Activated CD8-positive, alpha-beta memory T cell treated with anti-CD3 and anti-CD28 coated beads, Interleukin-2, amount 50 U/mL, for 1 hour (primary cell): ENCODE data around the gene ACKR2.
"Not testable (repeated sequence)": the region's sequence is repeated elsewhere in the genome, so short reads cannot be mapped to it uniquely, and the experiment has no call there.

Source experiments
- DNase-seq: peaks from one replicate; pipeline ENCODE4 v3.0.0-alpha.2; 2020; ENCODE audit errors: extremely low read depth

The ACKR2 gene

DNA sequence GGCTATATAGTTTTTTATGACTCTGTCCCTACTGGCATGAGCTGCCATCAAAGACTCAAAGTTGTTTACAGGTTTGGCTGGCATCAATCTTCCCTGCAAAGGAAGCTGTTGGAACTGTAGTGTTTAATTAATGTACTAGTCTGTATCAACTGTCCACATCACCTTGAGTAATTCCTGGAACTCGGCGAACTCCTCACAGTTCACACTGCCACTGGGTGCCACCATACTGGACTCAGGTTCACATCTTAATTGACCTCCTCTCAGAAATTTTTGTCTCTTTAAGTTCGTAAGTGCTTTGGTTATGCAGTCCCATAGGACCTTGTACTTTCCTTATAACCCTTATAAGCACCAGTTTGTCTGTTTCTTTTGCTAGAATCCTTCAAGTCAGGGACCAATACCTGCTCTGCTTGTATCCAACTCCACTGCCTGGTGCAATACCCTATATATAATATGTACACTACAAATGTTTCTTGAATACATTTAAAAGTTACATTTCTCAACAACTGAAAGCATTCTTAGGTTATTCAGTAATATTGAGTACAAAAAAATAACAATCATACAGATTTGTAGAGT, 8.1 kb upstream of the ACKR2 start:
- DNase-seq = no peak

DNA sequence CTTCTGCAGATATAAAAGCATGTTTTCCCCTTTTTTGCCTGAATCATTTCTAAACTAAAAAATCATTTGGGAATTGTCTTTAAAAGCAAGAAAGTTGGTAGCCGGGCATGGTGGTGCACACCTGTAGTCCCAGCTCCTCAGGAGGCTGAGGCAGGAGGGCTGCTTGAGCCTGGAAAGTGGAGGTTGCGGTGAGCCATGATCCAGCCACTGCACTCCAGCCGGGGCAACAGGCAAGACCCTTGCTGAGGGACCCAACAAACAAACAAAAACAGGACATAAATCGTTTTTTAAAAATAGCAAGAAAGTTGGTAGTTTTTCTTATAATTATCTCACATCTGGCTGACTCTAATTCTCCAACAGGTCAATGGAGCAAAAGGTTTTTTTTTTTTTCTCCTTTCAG, 7.5 kb upstream of the ACKR2 start:
- DNase-seq = no peak

DNA sequence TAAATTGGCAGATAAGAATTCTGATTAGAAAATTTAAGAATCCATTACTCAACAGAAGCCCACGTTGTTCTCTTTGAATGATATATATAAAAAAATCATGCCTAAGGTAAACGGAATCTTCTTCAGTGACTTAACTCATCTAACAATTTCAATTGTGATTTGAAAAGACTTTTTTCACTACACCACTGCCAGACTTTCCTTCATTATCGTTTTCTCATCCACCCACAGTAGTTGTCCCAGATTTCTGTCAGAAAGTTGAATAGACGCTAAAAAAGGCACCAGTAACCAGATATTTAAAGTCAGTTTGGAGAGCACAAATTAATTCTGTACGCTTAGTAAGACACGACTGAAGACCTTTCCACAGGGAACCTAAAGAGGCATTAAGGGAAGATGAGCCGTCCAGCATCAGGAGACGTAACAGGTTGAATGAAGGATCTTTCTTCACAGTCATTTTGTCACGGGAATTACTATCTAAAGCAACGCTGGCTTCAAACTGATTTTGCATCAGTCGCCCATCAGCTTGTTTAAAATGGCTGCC, 6.3 kb upstream of the ACKR2 start:
- no peak for DNase-seq

DNA sequence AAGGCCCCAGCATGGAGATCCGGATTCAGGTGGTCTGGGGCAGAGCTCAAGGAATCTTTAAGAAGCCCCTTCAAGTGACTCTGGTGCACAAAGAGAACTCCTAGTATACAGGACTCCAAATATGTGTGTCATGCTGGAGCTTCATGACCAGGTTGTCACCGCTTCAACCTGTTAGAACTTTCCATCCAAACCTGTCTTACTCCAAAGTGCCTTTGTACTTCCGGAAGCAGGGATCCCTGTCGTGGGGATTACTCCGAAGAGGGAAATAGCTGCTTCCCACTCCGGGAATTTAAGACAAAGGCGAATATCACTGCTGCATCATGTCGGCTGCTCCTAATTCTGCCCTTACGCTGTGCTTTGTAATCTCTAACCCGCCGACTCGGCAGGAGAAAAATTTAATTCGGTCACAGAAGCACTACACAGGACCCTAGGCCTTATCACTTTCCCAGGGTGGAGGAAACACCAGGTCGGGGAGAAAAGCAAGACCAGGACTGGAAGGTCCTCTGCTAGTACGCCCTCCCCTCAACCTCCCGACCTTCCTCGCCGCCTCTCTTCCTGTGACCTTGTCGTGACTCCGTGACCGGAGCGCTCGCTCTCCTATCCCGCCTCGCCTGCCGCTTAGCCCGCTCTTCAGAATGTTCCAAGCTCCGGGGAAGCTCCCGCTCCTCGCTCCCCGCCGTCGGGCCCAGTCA, 5.7 kb upstream of the ACKR2 start:
- DNase-seq = no peak

DNA sequence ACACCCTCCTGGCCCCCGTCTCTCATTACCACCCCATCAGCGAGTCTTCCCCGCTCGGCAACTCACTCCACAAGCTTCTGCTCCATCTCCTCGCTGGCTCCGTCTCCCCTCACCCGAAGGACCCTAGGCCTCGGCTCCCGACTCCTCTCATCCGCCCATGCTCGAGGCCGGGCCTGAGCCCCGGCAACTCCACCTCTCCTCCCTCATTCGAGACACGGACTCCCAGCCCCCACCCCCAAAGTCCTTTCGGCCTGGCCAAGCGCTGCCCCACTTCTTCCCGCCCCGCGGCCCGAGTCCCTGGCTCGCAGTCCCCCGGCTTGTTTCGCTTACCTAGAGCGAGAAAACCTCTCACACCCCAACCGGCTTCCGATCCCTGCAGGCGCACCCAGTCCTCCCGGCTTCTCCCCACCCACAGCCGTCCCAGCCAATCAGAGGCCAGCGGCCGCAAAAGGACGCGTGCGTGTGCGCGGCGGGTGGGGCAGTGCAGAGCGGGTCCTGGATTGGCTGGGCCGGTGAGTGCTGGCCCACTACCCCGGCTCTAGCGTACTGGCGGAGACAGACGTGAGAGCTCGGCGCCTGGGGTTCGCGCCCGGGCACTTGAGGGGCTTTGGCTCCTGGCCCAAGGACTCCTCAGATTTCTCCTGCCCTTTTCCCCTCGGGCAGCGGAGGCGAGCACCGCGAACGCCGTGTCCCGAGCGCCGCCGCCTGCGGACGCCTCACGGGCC, 5.0 kb upstream of the ACKR2 start, which contains the start of gene HIGD1A:
HIGD1A (minus strand) TSS at position 385 of the 725 bp plus-strand sequence. CDS start 10,237 bp downstream, outside the sequence.
- peak; percentile 83 for DNase-seq

DNA sequence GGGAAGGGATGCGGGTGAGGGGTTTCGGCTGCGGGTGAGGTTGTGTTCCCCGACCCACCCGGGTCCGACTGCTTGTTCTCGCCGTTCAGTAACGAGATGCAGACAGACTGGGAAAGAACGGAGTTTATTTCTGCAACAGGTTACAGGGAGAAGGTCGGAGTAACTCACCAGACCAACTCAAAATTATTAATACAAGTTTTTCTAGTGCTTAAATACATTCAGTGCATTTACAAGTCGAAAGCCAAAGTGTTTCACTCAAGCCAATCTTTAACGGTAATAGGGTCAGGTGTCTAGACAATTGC, 4.5 kb upstream of the ACKR2 start:
- no peak for DNase-seq

DNA sequence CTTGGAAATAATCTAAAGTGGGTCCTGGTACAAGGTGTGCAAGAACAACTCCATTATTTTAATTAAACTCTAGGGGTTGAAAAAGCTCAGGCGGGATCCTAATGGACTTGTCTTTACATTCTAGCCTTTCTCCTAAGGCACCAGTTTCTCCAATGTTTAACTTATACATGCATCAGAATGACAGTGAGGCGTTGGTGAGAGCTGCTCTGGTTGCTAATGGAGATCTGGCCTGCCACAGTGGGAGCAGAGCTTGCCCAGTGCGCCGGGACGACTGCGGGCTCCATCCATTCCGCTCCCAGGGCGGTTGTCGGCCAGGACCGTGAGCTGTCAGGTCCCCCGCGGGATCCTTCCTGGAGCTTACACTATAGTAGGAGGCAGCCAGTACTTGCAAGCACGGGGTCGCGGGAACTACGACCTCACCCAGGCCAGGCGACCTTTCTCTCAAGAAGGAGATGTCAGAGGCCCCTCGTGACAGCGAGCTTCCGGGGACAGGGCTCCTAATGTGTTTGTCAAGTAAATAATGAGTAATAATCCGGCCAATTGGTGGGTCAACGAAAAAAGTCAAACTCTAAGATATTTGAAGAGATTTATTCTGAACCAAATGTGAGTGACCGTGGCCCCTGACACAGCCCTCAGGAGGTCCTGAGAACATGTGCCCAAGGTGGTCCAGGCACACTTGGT, 4.0 kb upstream of the ACKR2 start:
- no peak for DNase-seq

DNA sequence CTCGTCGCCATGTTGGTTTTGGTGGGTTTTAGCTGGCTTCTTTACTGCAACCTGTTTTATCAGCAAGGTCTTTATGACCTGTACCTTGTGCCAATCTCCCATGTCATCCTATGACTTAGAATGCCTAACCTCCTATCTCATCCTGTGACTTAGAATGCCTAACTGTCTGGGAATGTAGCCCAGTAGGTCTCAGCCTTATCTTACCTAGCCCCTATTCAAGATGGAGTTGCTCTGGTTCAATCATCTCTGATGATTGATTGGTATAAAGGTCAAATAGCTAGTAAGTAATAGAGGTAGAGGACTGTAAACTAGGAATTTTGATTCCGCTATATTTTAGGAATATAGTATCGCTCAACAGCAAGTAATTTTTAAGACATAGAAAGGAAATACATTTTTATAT, 1.3 kb upstream of the ACKR2 start:
- DNase-seq = no peak

DNA sequence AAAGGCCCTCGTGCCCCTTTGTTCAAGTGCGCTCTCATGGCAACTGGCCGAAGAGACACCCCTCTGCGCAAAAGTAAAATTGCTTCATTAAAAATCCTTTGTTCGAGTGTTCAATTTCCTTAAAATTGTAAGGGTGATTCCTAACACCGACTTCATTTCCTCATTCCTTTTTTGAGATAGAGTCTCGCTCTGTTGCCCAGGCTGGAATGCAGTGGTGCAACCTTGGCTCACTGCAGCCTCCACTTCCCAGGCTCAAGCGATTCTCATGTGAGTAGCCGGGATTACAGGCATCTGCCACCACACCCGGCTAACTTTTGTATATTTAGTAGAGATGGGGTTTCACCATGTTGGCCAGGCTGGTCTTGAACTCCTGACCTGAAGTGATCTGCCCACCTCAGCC, 1.5 kb downstream of the ACKR2 start:
- not testable (repeated sequence) for DNase-seq

DNA sequence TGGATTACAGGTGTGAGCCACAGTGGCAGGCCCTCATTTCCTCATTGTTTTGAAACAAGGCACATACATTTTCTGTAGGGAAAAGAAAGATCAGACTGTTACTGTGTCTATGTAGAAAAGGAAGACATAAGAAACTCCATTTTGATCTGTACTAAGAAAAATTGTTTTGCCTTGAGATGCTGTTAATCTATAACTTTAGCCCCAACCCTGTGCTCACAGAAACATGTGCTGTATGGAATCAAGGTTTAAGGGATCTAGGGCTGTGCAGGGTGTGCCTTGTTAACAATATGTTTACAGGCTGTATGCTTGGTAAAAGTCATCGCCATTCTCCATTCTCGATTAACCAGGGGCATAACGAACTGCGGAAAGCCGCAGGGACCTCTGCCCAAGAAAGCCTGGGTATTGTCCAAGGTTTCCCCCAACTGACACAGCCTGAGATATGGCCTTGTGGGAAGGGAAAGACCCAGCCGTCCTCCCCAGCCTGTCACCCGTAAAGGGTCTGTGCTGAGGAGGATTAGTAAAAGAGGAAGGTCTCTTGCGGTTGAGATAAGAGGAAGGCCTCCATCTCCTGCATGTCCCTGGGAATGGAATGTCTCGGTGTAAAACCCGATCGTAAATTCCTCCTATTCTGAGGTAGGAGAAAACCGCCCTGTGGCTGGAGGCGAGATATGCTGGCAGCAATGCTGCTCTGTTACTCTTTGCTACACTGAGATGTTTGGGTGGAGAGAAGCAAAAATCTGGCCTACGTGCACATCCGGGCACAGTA, 2.1 kb downstream of the ACKR2 start:
- DNase-seq = not testable (repeated sequence)

DNA sequence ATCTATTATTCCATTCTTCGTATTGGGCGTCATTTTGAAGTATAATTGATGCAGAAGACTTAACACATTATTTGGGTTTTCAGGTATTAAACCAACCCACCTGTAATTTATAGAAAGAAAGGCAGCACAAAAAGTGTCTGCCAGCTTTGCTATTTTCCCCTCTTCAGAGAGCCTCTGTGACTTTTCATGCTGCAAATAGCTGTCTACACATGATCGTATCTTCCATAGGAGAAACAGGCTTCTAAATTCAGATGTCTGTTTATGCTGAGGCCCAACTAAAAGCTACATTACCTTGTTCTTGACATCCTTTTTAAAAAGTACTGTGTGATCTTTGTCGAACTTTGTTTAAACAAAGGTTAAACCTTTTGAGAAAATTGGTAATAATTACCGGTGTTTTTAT, 5.0 kb downstream of the ACKR2 start:
- no peak for DNase-seq

DNA sequence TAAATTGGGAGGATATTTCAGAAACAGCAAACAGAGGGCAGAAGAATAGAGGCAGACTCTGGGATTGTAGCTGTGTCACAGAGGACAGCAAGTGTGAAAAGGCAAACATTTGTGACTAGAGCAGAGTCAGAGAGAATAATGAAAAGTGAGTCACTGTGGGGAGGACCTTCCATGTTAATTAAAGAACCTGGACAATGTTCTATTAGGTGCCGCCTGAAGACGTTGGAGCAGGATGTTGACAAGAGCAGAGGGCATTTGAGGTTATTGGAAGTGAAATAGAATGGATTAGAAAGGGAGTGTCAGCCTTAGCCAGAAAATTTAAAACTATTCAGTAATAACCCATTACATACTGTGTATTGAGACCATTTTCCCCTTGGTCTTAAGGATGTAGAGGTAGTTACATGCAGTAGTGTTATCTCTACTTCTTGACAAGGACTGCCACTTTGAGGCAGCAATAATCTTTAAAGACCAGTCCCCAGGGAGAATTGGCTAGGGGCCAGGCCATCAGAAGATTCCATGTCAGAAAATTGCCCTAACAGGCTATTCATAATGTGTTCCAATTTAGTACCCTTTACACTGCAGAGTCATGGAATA, 5.8 kb downstream of the ACKR2 start:
- DNase-seq = no peak

DNA sequence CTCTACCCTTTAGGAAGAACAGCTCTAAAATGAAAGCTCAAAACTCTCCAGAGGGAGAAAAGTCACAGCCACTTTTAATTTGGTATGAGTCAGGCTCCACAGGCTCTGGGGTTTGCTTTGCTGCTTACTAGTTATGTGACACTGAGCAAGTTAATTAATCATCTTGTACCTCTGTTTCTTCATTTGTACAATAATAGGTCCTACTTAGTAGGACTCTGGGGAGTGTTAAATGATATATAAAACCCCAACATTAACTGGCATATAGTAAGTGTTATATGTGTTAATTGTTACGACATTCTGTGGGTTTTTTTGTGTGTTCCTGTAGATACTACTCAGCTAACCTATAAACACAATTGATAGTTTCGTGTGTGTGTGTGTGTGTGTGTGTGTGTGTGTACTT, 6.6 kb downstream of the ACKR2 start:
- DNase-seq = no peak

DNA sequence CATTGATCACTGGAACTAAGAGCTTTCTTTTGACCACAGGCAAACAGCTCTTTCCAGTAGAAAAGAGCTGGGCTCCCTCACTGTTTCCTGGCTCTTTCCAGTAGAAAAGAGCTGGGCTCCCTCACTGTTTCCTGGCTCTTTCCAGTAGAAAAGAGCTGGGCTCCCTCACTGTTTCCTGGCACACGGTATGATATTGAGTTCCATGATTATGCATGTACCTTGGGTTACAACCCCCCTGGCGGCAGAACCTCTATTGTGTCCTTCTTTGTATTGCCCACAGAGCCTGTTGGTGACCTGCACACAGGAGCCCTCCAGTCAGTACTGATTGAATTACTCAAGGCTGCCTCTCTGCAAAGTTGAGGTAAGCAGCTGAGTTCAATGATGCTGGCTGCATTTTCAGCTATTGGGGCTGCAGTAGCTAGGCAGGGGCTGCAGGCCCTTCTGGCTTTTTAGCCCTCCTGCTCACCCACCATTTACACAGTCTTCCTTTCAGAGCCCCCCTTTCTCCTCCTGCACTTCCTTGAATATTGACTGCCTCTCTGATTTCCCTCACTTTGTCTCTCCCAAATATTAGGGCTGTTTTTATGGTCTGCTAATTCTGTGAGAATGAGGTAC, 10.2 kb downstream of the ACKR2 start:
- DNase-seq = no peak

DNA sequence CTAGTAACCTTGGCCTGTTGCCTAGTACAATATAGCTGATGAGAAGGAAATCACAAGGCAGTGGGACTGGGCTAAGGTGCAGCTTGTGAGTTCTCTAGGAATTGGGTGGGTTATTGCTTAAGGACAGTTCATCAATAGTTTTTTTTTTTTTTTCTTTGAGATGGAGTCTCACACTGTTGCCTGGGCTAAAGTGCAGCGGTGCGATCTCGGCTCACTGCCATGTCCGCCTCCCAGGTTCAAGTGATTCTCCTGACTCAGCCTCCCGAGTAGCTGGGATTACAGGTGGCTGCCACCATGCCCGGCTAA, 11.5 kb downstream of the ACKR2 start:
- no peak for DNase-seq

DNA sequence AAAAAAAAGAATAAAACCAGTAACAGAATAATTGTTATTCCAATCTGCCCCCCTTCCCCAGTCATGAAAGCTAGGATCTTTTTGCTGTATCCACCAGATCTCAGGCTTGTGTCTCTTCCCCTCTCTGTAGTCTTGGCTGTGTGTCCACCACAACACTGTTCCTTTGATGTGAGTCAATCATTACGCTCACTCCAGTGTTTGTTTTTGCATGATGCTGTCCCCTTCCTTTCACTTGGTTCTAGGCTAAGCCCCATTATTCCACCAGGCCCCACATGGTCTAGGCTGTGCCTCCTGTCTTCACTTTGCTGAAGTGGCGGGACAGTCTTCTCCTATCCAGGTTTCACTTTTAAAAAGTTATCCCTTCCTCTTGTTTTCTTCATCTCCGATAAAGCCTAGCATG, 13.6 kb downstream of the ACKR2 start:
- DNase-seq = no peak

DNA sequence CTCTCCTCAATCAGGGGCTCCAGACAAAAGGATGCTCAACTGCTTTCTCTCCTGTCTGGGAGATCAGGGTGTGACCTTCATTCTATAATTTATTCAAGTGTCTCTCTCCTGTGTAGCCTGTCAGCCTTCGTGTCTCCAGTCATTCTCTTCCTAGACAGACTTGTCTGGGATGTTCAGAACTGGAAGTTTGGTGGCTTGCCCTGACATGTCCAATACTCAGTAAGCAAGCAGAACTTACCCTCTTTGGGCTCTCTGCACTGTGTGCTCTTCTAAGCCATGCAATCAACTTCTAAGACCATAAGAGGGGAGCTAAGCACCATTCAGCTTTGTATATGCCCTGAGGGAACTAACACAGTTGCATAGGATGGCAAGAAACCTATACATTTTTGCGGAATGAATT, 14.1 kb downstream of the ACKR2 start:
- no peak for DNase-seq

DNA sequence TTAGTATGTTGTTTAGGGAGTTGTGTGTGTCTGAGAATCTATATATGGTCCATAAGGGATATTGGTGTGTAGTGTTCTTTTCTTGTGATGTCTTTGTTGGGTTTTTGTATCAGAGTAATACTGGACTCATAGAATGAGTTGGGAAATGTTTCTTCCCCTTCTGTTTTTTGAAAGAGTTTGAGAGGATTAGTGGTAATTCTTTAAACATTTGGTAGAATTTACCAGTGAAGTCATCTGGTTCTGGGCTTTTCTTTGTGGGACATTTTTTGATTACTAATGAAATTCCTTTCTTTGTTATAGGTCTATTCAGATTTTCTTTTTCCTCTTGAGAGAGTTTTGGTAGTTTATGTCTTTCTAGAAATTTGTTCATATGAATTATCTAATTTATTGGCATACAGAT, 16.9 kb downstream of the ACKR2 start:
- DNase-seq = no peak

DNA sequence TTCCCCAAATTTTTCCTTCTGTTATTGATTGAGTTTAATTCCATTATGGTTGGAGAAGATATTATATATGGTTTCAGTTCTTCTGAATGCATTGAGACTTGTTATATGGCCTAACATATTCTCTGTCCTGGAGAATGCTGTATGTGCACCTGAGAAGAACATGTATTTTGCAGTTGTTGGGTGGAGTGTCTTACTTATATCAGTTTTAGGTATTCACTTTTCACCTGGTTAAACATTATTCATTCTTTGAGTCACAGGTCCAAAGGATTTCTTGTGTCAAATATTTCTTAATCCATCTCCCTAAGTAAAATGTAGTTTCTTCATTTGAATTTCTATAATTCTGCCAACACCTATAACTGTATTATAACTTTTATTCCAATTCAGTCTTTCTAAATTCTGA, 17.8 kb downstream of the ACKR2 start:
- DNase-seq = no peak

DNA sequence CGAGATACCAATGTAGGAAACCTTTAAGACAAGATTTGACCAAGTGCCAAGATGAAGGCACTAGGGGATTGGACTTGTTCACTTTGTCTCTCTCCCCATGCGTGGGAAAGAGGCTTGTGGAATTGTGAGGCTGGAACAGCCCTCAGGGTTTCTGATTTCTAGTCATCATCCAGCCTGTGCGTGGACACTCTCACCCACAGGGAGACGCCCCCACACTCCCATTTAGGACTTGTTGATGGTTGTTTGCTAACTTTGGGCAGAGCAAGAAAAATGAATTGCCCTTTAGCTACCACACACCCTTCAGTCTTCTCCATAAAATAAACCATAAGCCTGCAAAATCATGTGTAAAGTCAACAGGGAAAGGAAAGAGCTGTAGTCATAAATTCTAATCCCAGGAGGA, 18.4 kb downstream of the ACKR2 start:
- no peak for DNase-seq

DNA sequence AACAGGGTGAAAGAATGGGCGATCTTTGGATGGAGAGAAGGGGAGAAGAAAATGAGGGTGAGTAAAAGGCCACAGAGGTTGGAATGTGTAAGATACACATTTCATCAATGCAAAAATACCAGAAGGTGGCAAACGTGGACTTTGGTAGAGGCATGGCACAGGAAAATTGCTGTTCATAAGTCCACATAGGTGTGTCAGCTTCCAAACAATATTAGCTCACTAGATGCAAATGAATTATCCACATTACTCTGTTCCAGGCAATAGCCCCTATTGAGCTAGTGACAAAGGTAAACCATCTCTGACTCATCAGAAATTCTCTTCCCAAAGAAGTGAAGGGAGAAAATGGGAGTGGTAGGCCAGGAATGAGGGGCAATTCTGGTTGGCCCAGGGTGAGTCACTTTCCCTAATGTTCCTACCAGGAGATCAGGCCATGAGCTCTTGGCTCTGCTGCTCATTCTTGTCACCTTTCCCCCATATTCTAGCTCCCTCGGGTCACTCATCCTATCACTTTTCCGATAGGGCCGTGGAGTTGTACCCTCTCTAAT, 19.9 kb downstream of the ACKR2 start:
- no peak for DNase-seq
